ENCODE data around the gene COMT. TPM values are rescaled to one million over a fixed set of nuclear protein-coding genes. Genes with fewer than 3 reads are reported as not detected.
A peak's percentile ranks its signal among the peaks of the same experiment; 100 is the strongest.

Gene COMT
- total and polyA plus RNA-seq, 9 of the 15 experiments (the other 6 are each of a cell fraction or from before 2014, with no cell fraction given), result 12.5 to 351 (median 155) TPM

GRCh38 chr22:19962246-19962908, 20.8 kb downstream of the COMT start (continued):
- TF ChIP-seq FOXP4 (CRISPR knock-in tag; IDR thresholded peaks at IDR 0.05; ENCODE audit: borderline replicate concordance), result no peak
- no peak; the same call in 1 of the 2 replicates for TF ChIP-seq MTA3 (IDR thresholded peaks at IDR 0.05; ENCODE audit: borderline replicate concordance)
- TF ChIP-seq MXD1 (CRISPR knock-in tag; IDR thresholded peaks at IDR 0.05; ENCODE audit: borderline replicate concordance, poor library complexity, severe bottlenecking), result no peak
- peak; percentile 85 for TF ChIP-seq HDGF (IDR thresholded peaks at IDR 0.05)
- no peak for TF ChIP-seq PHTF2 (CRISPR knock-in tag; IDR thresholded peaks at IDR 0.05)
- TF ChIP-seq TAF9B (IDR thresholded peaks at IDR 0.05; ENCODE audit: partially characterized antibody), result no peak
- TF ChIP-seq BRD9 (IDR thresholded peaks at IDR 0.05; ENCODE audit: low read depth, partially characterized antibody), result no peak
- TF ChIP-seq ZNF609 (CRISPR knock-in tag; IDR thresholded peaks at IDR 0.05; ENCODE audit: borderline replicate concordance), result no peak
- TF ChIP-seq KDM2B (CRISPR knock-in tag; IDR thresholded peaks at IDR 0.05), result no peak
- peak; percentile 59; the same call in 1 of the 2 replicates for TF ChIP-seq SIN3B (IDR thresholded peaks at IDR 0.05; ENCODE audit: low read depth)
- no peak for TF ChIP-seq HMG20B (CRISPR knock-in tag; IDR thresholded peaks at IDR 0.05)
- TF ChIP-seq ZKSCAN3 (CRISPR knock-in tag; IDR thresholded peaks at IDR 0.05), result no peak
- peak; percentile 84 for TF ChIP-seq ZNF699 (CRISPR knock-in tag; IDR thresholded peaks at IDR 0.05; ENCODE audit: insufficient replicate concordance)
- TF ChIP-seq POU5F1 (IDR thresholded peaks at IDR 0.05; ENCODE audit: borderline replicate concordance, low read depth, low read length, partially characterized antibody), result no peak
- TF ChIP-seq ZNF212 (CRISPR knock-in tag; IDR thresholded peaks at IDR 0.05), result no peak
- no peak for TF ChIP-seq ZNF263 (CRISPR knock-in tag; IDR thresholded peaks at IDR 0.05; ENCODE audit: borderline replicate concordance)
- 0 out of 2 replicates have a peak, but pooled peaks have one; percentile 7 for TF ChIP-seq POLR2AphosphoS5 (IDR thresholded peaks at IDR 0.05; ENCODE audit: control insufficient read depth, insufficient read depth, low read depth, low read length)
- no peak for TF ChIP-seq EGR1 (conservative IDR thresholded peaks at IDR 0.05)
- TF ChIP-seq POLR2H (tag; IDR thresholded peaks at IDR 0.05; ENCODE audit: low read depth), result no peak
- no peak for TF ChIP-seq SP2 (IDR thresholded peaks at IDR 0.05; ENCODE audit: extremely low read depth, low read depth, low read length, poor library complexity, severe bottlenecking)
- TF ChIP-seq WHSC1 (IDR thresholded peaks at IDR 0.05; ENCODE audit: low read length), result no peak
